Parathyroid adenoma (tissue), 2 donors: Measurements from ENCODE around the gene GSTA3.
"Not testable (repeated sequence)": the region's sequence is repeated elsewhere in the genome, so short reads cannot be mapped to it uniquely, and the experiment has no call there.

Source experiments
- H2AFZ ChIP-seq: fragments of 300-600 bp; sonication (generic); one replicate; pipeline ENCODE4 v1.7.0; 2017; ENCODE audit warnings: antibody characterized with exemption, mild to moderate bottlenecking
- H3K27ac ChIP-seq: fragments of 300-600 bp; sonication (generic); one replicate; pipeline ENCODE4 v1.7.0; 2017
- H3K27me3 ChIP-seq: fragments of 300-600 bp; sonication (generic); one replicate; pipeline ENCODE4 v1.7.0; 2017; ENCODE audit warnings: low read length; ENCODE audit not compliant: control insufficient read depth, insufficient read depth
- H3K36me3 ChIP-seq: fragments of 300-600 bp; sonication (generic); one replicate; pipeline ENCODE4 v1.7.0; 2017; ENCODE audit warnings: low read length; ENCODE audit not compliant: control insufficient read depth, insufficient read depth
- H3K4me1 ChIP-seq: fragments of 300-600 bp; sonication (generic); one replicate; pipeline ENCODE4 v1.7.0; 2017; ENCODE audit warnings: control low read depth
- H3K4me2 ChIP-seq: fragments of 300-600 bp; sonication (generic); one replicate; pipeline ENCODE4 v1.7.0; 2017; ENCODE audit warnings: low read length
- H3K4me3 ChIP-seq: fragments of 300-600 bp; sonication (generic); one replicate; pipeline ENCODE4 v1.7.0; 2017; ENCODE audit warnings: low read depth, low read length
- H3K79me2 ChIP-seq: fragments of 300-600 bp; sonication (generic); one replicate; pipeline ENCODE4 v1.7.0; 2017; ENCODE audit warnings: control low read depth
- H3K9ac ChIP-seq: fragments of 300-600 bp; sonication (generic); one replicate; pipeline ENCODE4 v1.7.0; 2017; ENCODE audit warnings: mild to moderate bottlenecking
- H3K9me3 ChIP-seq: fragments of 300-600 bp; sonication (generic); one replicate; pipeline ENCODE4 v1.7.0; 2017; ENCODE audit warnings: low read length; ENCODE audit not compliant: control insufficient read depth
- TF ChIP-seq, protein P1 (sequence below): fragments of 300-600 bp; sonication (generic); IDR thresholded peaks from one replicate; pipeline ENCODE4 v1.7.0; 2017; ENCODE audit warnings: antibody characterized with exemption, mild to moderate bottlenecking
- donor health status: primary hyperparathyroidism.

Gene GSTA3

DNA sequence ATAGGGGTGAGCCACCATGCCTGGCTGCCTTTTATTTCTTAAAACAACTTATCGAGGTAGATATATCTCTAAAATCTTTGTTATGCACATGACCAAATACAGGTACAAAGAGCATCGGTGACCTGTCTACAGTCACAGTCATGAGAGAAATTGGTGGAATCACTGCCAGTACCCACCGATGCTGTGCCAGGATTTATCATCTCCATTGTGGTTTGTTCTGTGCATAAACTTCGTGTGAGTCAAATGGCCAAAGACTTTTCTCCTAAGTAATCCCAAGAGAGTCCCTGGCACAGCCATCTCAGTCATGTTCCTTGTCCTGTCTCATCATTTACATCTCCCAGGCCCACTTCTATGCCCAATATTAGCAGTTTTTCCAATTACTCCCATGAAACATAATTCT, 9.0 kb downstream of the GSTA3 start:
- H3K9ac ChIP-seq: no peak overlapping the region
- no peaks in the 10 kb centered on the region for H3K27me3 ChIP-seq
- H3K79me2 ChIP-seq: no peaks in the 10 kb centered on the region
- TF ChIP-seq, protein P1, sequence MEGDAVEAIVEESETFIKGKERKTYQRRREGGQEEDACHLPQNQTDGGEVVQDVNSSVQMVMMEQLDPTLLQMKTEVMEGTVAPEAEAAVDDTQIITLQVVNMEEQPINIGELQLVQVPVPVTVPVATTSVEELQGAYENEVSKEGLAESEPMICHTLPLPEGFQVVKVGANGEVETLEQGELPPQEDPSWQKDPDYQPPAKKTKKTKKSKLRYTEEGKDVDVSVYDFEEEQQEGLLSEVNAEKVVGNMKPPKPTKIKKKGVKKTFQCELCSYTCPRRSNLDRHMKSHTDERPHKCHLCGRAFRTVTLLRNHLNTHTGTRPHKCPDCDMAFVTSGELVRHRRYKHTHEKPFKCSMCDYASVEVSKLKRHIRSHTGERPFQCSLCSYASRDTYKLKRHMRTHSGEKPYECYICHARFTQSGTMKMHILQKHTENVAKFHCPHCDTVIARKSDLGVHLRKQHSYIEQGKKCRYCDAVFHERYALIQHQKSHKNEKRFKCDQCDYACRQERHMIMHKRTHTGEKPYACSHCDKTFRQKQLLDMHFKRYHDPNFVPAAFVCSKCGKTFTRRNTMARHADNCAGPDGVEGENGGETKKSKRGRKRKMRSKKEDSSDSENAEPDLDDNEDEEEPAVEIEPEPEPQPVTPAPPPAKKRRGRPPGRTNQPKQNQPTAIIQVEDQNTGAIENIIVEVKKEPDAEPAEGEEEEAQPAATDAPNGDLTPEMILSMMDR: no peak
- peaks cover 18% of the 10 kb centered on the region for H3K4me1 ChIP-seq
- peak overlapping the region; percentile 25 for H3K27ac ChIP-seq
- H3K4me3 ChIP-seq: no peak overlapping the region
- H3K9me3 ChIP-seq: no peaks in the 10 kb centered on the region
- no peak overlapping the region for H3K4me2 ChIP-seq
- no peak overlapping the region for H2AFZ ChIP-seq
- H3K36me3 ChIP-seq: no peaks in the 10 kb centered on the region

DNA sequence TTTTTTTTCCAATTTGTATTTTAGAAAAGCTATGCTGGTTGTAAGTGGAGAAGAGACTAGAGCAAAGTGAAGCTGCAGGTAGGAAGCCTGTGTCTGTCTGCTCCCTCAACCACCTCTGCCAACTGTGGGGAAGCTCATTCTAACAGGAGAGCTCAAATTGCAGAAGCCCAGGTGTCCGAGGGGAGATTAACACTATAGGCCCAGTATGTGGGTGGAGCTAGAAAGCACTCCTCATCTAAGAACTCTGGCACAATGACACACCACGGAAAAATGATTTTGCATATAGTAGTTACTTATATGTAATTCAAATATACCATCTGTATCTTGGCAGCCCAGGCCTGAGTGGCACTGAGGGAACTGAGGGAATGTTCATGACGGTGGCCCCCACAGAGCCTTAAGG, 13.7 kb downstream of the GSTA3 start:
- not testable (repeated sequence) for H3K79me2 ChIP-seq, H3K4me3 ChIP-seq, H3K9ac ChIP-seq, H3K27me3 ChIP-seq, H3K27ac ChIP-seq, H3K9me3 ChIP-seq, H3K4me2 ChIP-seq, H3K36me3 ChIP-seq
- Histone ChIP-seq H2AFZ (peak overlapping the region; percentile 19), H3K4me1 (peaks cover 18% of the 10 kb centered on the region)

DNA sequence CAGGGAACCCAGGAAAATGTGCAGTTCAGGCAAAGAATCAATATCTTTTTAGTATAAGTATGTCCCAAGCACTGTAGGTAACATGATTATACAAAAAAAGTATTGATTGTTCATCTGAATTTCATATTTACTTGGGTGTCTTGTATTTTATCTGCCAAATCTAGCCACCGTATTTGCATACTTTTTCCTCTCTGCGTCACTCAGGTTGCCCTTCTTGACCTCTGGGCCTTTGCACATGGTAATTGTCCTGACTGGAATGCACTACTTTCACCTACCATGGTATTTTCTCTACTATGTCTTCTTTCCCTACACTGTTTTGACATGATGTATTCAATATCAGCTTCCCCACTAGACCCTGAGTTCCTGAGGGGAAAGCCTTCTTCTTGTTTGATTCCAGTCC, 15.2 kb downstream of the GSTA3 start:
- Histone ChIP-seq H3K4me2 (no peak overlapping the region), H3K4me3 (no peak overlapping the region), H3K36me3 (no peaks in the 10 kb centered on the region), H2AFZ (peak overlapping the region; percentile 0), H3K9ac (no peak overlapping the region), H3K27me3 (no peaks in the 10 kb centered on the region), H3K9me3 (no peaks in the 10 kb centered on the region), H3K79me2 (no peaks in the 10 kb centered on the region), H3K27ac (no peak overlapping the region), H3K4me1 (peaks cover 10% of the 10 kb centered on the region)
- TF ChIP-seq, protein P1: no peak

DNA sequence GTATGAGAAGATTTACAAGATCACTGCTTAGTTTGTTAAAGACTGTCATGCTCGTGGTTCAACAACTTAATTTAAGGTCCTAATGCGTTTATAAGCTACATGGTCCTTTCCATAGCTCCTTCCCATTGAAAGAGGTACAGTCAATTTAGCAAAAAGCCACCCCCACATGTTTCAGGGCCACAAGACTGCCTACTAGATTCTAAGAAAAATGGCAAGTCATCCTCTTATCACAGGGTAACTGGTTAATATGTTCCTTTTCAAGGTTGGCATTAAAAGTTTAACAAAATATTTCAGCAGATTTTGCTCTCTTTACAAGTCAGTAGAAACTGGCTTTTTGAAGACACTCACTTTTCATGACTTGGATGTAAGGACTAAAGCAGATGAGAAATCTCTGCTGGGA, 15.7 kb downstream of the GSTA3 start:
- TF ChIP-seq, protein P1: no peak
- no peaks in the 10 kb centered on the region for H3K27me3 ChIP-seq
- no peaks in the 10 kb centered on the region for H3K79me2 ChIP-seq
- no peaks in the 10 kb centered on the region for H3K9me3 ChIP-seq
- H2AFZ ChIP-seq: peak overlapping the region; percentile 0
- H3K4me2 ChIP-seq: no peak overlapping the region
- H3K9ac ChIP-seq: no peak overlapping the region
- H3K27ac ChIP-seq: no peak overlapping the region
- H3K4me1 ChIP-seq: peaks cover 10% of the 10 kb centered on the region
- H3K4me3 ChIP-seq: no peak overlapping the region
- H3K36me3 ChIP-seq: no peaks in the 10 kb centered on the region

- peaks cover 10% of the 10 kb centered on the region for H3K4me1 ChIP-seq
- H3K27ac ChIP-seq: no peak overlapping the region
- no peak overlapping the region for H3K4me2 ChIP-seq
Observed at GRCh38 chr6:52893221-52893620, 16.3 kb downstream of the GSTA3 start.

More at GRCh38 chr6:52893221-52893620, 16.3 kb downstream of the GSTA3 start:
- H3K79me2 ChIP-seq: no peaks in the 10 kb centered on the region
- TF ChIP-seq, protein P1: no peak
- H2AFZ ChIP-seq: no peak overlapping the region
- no peak overlapping the region for H3K4me3 ChIP-seq
- no peak overlapping the region for H3K9ac ChIP-seq
- H3K27me3 ChIP-seq: no peaks in the 10 kb centered on the region
- no peaks in the 10 kb centered on the region for H3K9me3 ChIP-seq
- H3K36me3 ChIP-seq: no peaks in the 10 kb centered on the region
